GM12878 (cell line): ENCODE results near the gene COL4A2. TPM values are rescaled to one million over a fixed set of nuclear protein-coding genes. Genes with fewer than 3 reads are reported as not detected.
A peak's percentile ranks its signal among the peaks of the same experiment; 100 is the strongest.

ENCODE experiments used
- ATAC-seq: fragments of 200-7000 bp; cut with Tn5 transposase; 3 replicates; pipeline ENCODE4 v1.9.1; 2020; ENCODE audit warnings: mild to moderate bottlenecking, moderate library complexity
- BruUV-seq: library from RNA; stranded (reverse); fragments of 400-500 nt; replicated peaks from 2 replicates; lab custom pipeline; 2021; lab: Mats Ljungman, UMichigan
- CTCF ChIA-PET: fragments of 300-600 bp; sonication (Branson Sonifier 250); formaldehyde crosslinking; extraction: SDS; loops from one replicate; lab custom pipeline; 2021; ENCODE audit warnings: inconsistent platforms; lab: Yijun Ruan, JAX
- POLR2A ChIA-PET: fragments of 350-600 bp; formaldehyde crosslinking; extraction: SDS; loops from one replicate; lab custom pipeline; 2021; ENCODE audit warnings: inconsistent platforms; lab: Charles Lee
- RAD21 ChIA-PET: fragments of 300-600 bp; sonication (Branson Sonifier 250); formaldehyde crosslinking; loops from one replicate; lab custom pipeline; 2023; ENCODE audit warnings: antibody characterized with exemption; ENCODE audit not compliant: unreplicated experiment; lab: Charles Lee
- SMC1A ChIA-PET: fragments of 300-600 bp; sonication (Branson Sonifier 250); formaldehyde crosslinking; loops from one replicate; lab custom pipeline; 2023; ENCODE audit not compliant: unreplicated experiment, uncharacterized antibody; lab: Charles Lee
- DNase-seq: peaks from one replicate; pipeline ENCODE4 v3.0.0-alpha.2; 2011; ENCODE audit warnings: low read depth, low spot score
- FAIRE-seq: peaks from 3 replicates; lab custom pipeline; 2011; peaks lifted over from hg19 to GRCh38; lab: Jason Lieb, UNC
- H2AFZ ChIP-seq: 2 replicates; pipeline ENCODE4 v1.6.0; 2011; ENCODE audit warnings: low read depth, low read length, control low read depth; ENCODE audit not compliant: control insufficient read depth
- H3K27ac ChIP-seq: 2 replicates; pipeline ENCODE4 v1.5.1; 2011; ENCODE audit warnings: control low read depth; ENCODE audit not compliant: control insufficient read depth, insufficient read depth
- H3K27me3 ChIP-seq, 2 experiments: replicated peaks in 1 of 2; 2 replicates each; pipeline versions ENCODE4 v1.6.0 to v1.6.1; 2011; ENCODE audit warnings: low read length in 1 of 2; ENCODE audit not compliant: control insufficient read depth in 2 of 2, insufficient read depth in 2 of 2
- H3K36me3 ChIP-seq, 2 experiments: 2 replicates each; pipeline ENCODE4 v1.5.1; 2011; ENCODE audit warnings: low read length in 1 of 2; ENCODE audit not compliant: control insufficient read depth in 2 of 2, insufficient read depth in 2 of 2
- H3K4me1 ChIP-seq: 2 replicates; pipeline ENCODE4 v1.6.1; 2011; ENCODE audit warnings: mild to moderate bottlenecking, low read length, moderate library complexity, mixed read lengths; ENCODE audit not compliant: control insufficient read depth, insufficient read depth
- H3K4me2 ChIP-seq: 2 replicates; pipeline ENCODE4 v1.6.0; 2011; ENCODE audit warnings: control low read depth; ENCODE audit not compliant: control insufficient read depth, insufficient read depth
- H3K4me3 ChIP-seq: fragments of 200-600 bp; sonication (generic); 2 replicates; pipeline ENCODE4 v1.5.1; 2016
- H3K79me2 ChIP-seq: 2 replicates; pipeline ENCODE4 v1.6.0; 2011; ENCODE audit warnings: low read length; ENCODE audit not compliant: control insufficient read depth, insufficient read depth
- H3K9ac ChIP-seq: 2 replicates; pipeline ENCODE4 v1.8.0; 2011; ENCODE audit warnings: low read length, control low read depth, mixed read lengths; ENCODE audit not compliant: control insufficient read depth, insufficient read depth
- H3K9me3 ChIP-seq: replicated peaks from 3 replicates; pipeline ENCODE4 v1.5.1; 2011; ENCODE audit warnings: mild to moderate bottlenecking, low read length; ENCODE audit not compliant: control insufficient read depth, insufficient read depth
- H4K20me1 ChIP-seq: 2 replicates; pipeline ENCODE4 v1.6.0; 2011; ENCODE audit not compliant: control insufficient read depth, insufficient read depth
- BHLHE40 ChIP-seq, 2 experiments: fragments of 450-650 bp in 1 of 2; IDR thresholded peaks; 2 replicates each; pipeline ENCODE4 v1.6.1; 2011 to 2017; ENCODE audit warnings: low read depth in 2 of 2, borderline replicate concordance in 1 of 2, improper control_type of control experiment in 1 of 2, low read length in 1 of 2, mild to moderate bottlenecking in 1 of 2
- KAT2A ChIP-seq: conservative IDR thresholded peaks from 2 replicates; pipeline ENCODE4 v1.6.1; 2011; ENCODE audit warnings: low read depth, low read length; ENCODE audit not compliant: control insufficient read depth
- MEF2B ChIP-seq: fragments of 450-650 bp; IDR thresholded peaks from 2 replicates; pipeline ENCODE4 v1.6.1; 2018; ENCODE audit warnings: mild to moderate bottlenecking, moderate library complexity; ENCODE audit not compliant: partially characterized antibody, poor library complexity, severe bottlenecking
- RAD51 ChIP-seq: fragments of 450-650 bp; IDR thresholded peaks from 2 replicates; pipeline ENCODE4 v1.6.1; 2016; ENCODE audit warnings: moderate library complexity, mild to moderate bottlenecking, inconsistent platforms
- RFX5 ChIP-seq: IDR thresholded peaks from 2 replicates; pipeline ENCODE4 v1.6.1; 2011; ENCODE audit warnings: low read depth, low read length, improper control_type of control experiment
- WGBS: methylation state at CpG from one replicate; pipeline ENCODE4 v1.1.6; 2016; ENCODE audit warnings: low lambda C conversion rate; ENCODE audit not compliant: insufficient replicate concordance, insufficient coverage; ENCODE audit errors: missing lambda C conversion rate; 5-methylcytosine and 5-hydroxymethylcytosine counted together
- in situ Hi-C: fragments of 300-500 bp; cut with MboI; formaldehyde crosslinking; loops from 9 replicates; pipeline ENCODE4 v1.14.3; 2018; ENCODE audit warnings: mixed read lengths
- intact Hi-C: fragments of 100-400 bp; cut with micrococcal nuclease; formaldehyde crosslinking; loops from one replicate; pipeline ENCODE4 v1.14.2; 2022; ENCODE audit not compliant: unreplicated experiment
- polyA plus RNA-seq, 11 experiments: library from polyadenylated mRNA; depleted of rRNA in 4 of 11; unstranded in 6 of 11; stranded (reverse) in 5 of 11; fragments of >200 nt; fragmentation: Nextera tagmentation in 4 of 11; fragmentation: Illumina TruSeq in 1 of 11; extraction: Ambion mirVana in 4 of 11; extraction: Trizol in 1 of 11; gene quantifications; 1 replicate in 1 of 11; 2 replicates in 10 of 11; pipeline versions ENCODE4 v1.2.1 to v1.2.3, GENCODE V29; 2011 to 2016; ENCODE audit warnings: inconsistent platforms in 2 of 11, missing spikeins in 2 of 11, low read depth in 1 of 11
- total RNA-seq, 4 experiments: library from RNA; depleted of rRNA in 3 of 4; stranded (reverse); fragments of >200 nt in 3 of 4; fragmentation: Illumina TruSeq in 1 of 4; extraction: Trizol in 1 of 4; gene quantifications; 2 replicates each; pipeline versions ENCODE4 v1.2.1 to v1.2.3, GENCODE V29; 2013 to 2021
- TF ChIP-seq, protein P1 (sequence below): IDR thresholded peaks from 2 replicates; pipeline ENCODE4 v1.6.1; 2011; ENCODE audit warnings: mild to moderate bottlenecking, low read depth, low read length, moderate library complexity; ENCODE audit not compliant: insufficient replicate concordance
- TF ChIP-seq, protein P2 (sequence below): fragments of 450-650 bp; IDR thresholded peaks from 2 replicates; pipeline ENCODE4 v1.6.1; 2017; ENCODE audit warnings: low read depth, mild to moderate bottlenecking, moderate library complexity

The COL4A2 gene
- total and polyA plus RNA-seq, 10 of the 15 experiments (the other 5 are each of a cell fraction or from before 2014, with no cell fraction given) = 0.16 to 1.6 (median 0.62) TPM; not detected in 3

DNA sequence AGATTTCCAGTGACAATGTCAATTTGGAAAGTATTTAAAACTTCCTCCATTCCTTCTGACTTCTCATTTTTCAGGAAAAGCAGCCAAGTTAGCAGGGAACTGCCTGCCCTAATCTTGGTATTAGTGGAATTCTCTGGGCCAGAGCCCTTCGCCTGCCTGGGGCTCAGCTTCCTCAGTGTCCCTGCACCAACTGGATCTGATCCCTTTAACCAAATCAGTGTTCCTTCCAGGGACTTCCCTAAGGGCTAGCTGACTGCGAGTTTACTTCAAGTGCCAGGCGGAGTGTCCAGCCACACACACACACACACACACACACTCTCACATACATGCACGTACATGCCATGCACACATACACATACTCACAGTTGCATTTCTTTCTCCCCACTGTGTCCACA lies 234.4 kb downstream of the COL4A2 start (continued):
- no peak for TF ChIP-seq BHLHE40 (IDR thresholded peaks at IDR 0.05; ENCODE audit: borderline replicate concordance in 1 of 2, low read depth in 2 of 2, low read length in 1 of 2)
- TF ChIP-seq, protein P1, sequence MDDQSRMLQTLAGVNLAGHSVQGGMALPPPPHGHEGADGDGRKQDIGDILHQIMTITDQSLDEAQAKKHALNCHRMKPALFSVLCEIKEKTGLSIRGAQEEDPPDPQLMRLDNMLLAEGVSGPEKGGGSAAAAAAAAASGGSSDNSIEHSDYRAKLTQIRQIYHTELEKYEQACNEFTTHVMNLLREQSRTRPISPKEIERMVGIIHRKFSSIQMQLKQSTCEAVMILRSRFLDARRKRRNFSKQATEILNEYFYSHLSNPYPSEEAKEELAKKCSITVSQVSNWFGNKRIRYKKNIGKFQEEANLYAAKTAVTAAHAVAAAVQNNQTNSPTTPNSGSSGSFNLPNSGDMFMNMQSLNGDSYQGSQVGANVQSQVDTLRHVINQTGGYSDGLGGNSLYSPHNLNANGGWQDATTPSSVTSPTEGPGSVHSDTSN = no peak
- TF ChIP-seq RFX5 = no peak
- TF ChIP-seq KAT2A = no peak

DNA sequence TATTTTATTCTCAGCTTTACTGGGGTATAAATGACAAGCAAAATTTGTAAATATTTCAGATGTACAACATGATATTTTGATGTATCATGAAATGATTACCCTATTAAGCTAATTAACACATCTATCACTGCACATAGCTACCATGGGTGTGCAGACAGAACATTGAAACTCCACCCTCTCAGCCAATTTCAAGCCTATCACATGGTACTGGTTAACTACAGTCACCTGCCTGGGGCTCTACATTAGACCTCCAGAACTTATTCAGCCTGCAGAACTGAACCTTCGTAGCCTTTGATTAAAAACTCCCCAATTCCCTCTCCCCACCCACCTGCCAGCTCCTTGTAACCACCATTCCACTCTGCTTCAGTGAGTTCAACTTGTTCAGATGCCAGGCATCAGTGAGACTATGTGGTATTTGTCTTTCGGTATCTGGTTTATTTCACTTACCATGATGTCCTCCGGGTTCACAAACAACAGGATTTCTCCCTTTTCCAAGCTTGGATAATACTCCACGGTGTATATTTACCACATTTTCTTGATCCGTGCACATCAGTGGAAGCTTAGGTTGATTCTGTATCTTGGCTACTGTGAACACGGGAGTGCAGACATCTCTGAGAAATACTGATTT lies 235.2 kb downstream of the COL4A2 start:
- peaks cover 1% of the 10 kb centered on the region; the same call in 1 of the 3 replicates for H3K9me3 ChIP-seq
- RAD21 ChIA-PET = no interaction called here
- DNase-seq = no peak
- SMC1A ChIA-PET = interaction anchor here (1.2 to 6.1 kb wide), 2 partner anchors 9 to 16 kb away, joined by 7 to 31 read pairs; no protein-coding TSS in a partner anchor
- H3K9ac ChIP-seq = no peak overlapping the region
- no peaks in the 10 kb centered on the region for H4K20me1 ChIP-seq
- H3K4me1 ChIP-seq = peaks cover 8% of the 10 kb centered on the region
- H3K27me3 ChIP-seq = no peaks in the 10 kb centered on the region
- CTCF ChIA-PET = interaction anchor here (0.7 to 2.0 kb wide), 2 partner anchors 16 to 87 kb away, joined by 3 to 9 read pairs; no protein-coding TSS in a partner anchor
- no peak overlapping the region for H3K4me3 ChIP-seq
- TF ChIP-seq BHLHE40 (IDR thresholded peaks at IDR 0.05; ENCODE audit: borderline replicate concordance in 1 of 2, low read depth in 2 of 2, low read length in 1 of 2) = peak in 1 of 2 experiments; percentile 20; a peak in 1 of 4 replicates
- TF ChIP-seq MEF2B = no peak
- TF ChIP-seq RAD51 = peak; percentile 39; the same call in 1 of the 2 replicates
- TF ChIP-seq, protein P2, sequence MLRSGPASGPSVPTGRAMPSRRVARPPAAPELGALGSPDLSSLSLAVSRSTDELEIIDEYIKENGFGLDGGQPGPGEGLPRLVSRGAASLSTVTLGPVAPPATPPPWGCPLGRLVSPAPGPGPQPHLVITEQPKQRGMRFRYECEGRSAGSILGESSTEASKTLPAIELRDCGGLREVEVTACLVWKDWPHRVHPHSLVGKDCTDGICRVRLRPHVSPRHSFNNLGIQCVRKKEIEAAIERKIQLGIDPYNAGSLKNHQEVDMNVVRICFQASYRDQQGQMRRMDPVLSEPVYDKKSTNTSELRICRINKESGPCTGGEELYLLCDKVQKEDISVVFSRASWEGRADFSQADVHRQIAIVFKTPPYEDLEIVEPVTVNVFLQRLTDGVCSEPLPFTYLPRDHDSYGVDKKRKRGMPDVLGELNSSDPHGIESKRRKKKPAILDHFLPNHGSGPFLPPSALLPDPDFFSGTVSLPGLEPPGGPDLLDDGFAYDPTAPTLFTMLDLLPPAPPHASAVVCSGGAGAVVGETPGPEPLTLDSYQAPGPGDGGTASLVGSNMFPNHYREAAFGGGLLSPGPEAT = no peak
- intact Hi-C loops = no loop called here
- ATAC-seq = peak; percentile 58
- in situ Hi-C loops = no loop called here
- H3K36me3 ChIP-seq = no peaks in the 10 kb centered on the region
- H2AFZ ChIP-seq = no peak overlapping the region
- POLR2A ChIA-PET = interaction anchor here (1.5 to 1.7 kb wide), 2 partner anchors 9 to 22 kb away, joined by 4 read pairs; no protein-coding TSS in a partner anchor
- FAIRE-seq = no peak
- no peaks in the 10 kb centered on the region; the same call in none of the 2 replicates for H3K79me2 ChIP-seq
- WGBS = 53% methylated on average over 6 of the region's 6 CpGs
- BruUV-seq = no TSS peak
- no peak overlapping the region for H3K4me2 ChIP-seq
- H3K27ac ChIP-seq = no peak overlapping the region
